ENCODE measurements around the gene FAM174C.

The FAM174C gene

DNA sequence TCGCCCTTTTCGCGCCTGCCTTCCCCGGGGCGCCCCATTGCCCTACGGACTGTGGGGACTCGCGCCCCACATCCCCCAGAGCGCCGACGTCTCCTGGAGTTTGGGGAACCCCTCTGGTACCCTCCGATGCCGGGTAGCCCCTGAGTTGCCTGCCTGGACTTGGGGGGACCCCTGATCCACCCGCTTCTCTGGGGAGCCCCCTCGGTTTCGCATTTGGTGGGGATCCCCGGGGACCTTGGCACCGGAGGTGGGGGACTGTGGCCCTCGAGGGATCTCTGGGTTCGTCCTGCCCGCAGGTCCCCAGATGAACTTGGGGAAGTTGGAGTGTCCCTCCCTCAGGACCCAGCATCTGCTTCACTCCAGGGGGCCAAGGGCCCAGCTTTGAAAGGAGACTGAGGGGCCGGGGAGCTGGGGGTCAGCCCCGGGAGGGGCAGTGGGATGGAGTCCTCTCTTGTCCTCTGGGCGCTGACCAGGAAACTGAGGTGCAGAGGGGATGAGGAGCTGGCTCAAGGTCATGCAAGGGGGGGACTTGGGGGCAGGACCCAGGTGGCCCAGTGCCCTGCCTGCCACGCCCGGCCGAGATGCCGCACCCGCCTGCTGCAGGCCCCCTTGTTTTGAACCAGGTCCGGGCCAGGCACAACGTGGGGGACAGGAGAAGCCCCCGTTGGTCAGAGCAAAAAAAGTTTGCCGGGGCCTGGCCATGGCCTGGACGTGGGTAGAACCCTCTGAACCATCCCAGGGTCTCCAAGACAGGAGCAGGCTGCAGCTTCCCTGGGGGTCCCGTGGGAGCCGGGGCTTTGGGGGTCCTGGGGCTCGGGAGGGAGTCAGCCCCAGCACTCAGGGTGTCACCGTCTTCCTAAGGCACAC lies 11.4 kb downstream of the FAM174C start:
- no peak for DNase-seq (ENCODE audit: low spot score)

DNA sequence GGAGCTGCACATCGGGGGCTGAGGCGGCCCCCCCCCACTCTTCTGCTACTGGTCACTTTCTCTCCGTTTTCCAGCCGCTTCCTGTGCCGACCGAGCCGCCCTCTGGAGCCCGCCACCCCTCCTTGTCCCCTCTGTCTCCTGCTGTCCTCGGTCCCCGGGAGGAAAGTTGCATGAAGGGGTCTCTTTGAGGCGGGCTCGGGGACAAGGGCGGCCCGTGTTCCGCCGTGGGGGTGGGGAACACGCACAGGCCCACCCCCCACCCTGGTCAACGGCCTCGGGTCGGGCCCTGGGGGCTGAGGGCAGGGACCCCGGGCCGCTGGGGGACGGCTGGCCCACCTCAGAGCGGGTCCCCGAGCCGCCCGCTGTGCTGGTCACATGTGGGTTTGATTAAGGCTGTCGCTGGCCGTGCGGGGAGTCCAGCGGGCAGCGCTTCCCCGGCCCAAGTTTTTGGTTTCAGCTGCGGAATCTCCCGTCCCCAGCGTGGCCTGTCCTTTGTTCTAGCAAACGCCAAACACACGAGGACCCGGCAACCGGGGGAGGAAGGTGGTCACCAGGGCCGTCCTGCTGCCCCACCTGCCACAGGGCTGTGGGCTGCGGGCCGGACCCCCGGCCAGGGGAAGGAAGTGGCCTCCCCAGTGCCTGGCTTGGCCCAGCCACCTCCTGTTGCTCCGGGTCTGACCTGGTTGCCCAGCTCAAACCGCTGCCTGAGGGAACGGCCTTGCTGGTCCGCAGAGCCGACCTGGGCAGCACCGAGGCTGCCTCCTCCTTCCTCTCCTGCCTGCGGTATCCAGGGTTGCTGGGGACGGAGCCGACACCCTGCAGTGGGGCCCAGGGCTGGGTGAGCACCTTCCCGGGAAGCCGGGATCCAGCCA lies 12.3 kb downstream of the FAM174C start:
- DNase-seq (ENCODE audit: low spot score), result no peak

DNA sequence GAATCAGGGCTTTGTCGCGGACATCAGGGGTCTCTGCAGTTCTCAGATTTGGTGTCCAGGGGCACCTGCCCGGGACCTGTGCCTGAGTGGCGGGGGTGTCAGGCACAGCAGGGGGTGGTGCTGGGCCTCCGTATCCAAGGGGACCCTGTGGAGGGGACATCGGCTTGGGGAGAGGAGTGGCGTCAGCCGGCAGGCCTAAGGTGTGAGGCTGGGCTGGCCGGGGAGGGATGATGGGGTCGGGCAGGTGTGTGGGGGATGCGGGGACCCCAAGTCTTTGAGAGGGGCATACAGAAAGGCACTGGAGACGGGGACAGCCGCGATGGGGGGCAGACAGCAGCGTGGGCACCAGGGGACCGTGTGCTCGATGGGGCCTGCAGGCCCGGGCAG lies 12.9 kb downstream of the FAM174C start:
- DNase-seq (ENCODE audit: low spot score), result no peak

DNA sequence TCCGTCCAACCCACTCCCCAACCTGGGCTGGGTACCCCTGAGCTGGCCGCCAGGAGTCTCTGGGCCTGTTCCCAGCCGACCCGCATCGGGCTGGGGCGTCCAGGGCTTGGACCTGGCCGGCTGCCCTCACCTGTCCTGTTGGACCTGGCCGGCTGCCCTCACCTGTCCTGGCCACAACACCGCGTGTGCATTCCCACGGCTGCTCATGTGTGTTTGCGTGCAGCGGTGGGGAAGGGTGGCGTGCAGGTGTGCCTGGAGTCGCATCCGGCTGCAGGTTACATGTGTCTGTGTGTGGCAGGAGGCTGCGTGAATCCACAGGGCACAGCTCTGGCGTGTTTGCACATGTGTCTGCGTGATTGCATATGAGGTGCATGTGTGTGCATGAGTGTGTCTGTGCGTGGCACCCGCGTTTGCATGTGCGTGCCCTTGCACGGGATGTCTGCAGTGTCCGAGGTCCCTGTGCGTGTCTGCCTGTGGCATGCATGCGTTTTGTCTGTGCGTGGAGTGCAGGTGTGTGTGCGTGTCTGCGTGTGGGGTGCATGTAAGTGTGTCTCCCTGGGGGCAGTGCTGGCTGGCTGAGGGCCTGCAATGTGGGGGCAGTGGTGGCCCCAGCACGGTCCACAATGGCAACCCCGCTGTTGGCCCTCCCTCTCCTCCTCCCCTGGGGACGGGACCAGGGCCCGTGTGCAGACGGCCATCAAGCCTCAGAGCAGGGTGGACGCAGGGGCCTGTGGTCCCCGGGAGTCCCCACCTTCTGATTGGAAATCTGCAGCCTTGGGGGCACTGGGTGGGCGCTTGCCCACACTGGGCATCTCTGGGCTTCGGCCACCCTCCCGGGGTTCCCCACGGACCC lies 13.7 kb downstream of the FAM174C start:
- DNase-seq (ENCODE audit: low spot score), result no peak

DNA sequence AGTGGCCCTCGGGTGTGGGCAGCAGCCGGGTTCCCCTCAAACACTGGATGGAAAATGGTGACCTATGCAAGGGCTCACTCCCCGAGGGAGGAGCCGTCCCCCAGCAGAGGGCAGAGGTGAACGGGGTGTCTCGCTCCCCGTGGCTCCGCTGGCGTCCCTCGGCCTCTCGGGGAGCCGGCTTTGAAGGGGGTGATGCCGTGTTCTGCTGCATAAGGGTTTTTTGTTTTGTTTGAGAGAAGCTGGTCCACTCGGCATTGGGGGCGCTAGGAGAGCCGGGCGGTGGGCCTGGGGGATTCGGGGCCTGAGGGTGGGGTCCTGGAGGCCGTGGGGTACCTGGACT lies 14.3 kb downstream of the FAM174C start:
- DNase-seq (ENCODE audit: low spot score), result no peak

DNA sequence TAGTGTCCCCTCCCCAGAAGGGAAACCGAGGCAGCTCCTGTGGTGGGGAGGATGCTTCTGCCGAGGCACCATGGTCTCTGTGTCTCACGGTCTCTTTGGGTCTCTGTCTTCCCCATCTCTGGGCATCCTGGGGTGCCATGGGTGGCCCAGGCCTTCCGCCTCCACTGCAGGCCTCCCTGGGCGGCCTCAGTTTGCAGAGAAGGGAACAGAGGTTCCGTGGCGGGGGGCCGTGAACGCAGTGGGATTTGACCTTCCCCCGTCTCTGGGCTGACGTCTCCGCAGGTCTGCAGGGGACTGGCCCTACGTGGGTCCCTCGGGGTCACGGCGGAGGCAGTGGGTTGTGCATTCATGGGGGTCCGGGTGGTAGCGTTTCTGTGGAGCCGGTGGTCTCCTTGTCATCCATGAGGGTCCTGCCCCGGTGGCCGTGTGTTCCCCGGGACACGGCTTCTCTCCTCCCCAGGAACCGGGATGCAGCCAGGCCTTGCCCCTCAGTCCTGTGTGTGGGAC lies 14.9 kb downstream of the FAM174C start:
- DNase-seq (ENCODE audit: low spot score), result no peak

DNA sequence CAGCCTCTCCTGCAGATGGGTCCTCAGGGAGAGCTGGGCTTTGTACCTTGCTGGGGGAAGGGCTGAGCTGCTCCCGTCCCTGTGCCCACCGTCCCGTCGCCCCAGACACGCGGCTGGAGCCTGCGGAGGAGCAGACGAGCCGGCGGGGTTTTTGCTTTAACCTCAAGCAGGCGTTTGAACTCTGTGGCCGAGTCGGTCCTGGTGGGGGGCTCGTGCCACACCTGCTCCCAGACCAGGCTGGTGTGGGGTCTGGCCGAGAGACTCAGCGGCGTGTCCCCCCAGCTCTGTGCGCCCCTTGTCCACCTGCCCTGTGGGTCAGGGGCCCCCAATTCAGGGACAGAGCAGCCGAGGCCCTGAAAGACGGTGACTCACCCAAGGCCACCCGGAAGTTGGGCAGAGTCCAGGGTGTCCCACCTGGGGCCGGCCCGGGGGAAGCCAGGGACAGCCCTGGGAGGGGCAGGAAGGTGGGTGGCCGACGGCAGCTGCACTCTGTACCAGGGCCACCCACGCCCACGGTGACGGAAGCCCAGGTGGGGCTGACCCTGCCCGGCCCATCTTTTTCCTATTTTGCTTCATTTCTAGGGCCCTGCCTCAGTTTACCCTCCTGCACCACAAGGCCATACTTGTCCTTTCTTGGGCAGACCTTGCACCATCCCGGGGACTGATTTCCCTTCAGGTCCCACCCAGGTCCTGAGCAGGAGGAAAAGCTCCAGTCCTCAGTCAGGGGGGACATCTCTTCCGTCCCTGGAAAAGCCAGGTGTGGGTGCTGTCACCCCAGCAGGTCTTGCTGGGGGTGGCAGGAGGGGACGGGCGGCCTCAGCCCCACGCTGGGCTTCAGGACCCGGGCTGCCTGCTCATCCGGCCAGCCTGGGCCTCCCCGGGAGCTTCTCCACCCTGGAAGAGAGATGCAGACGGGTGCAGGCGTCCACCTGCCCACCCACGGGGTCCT lies 15.6 kb downstream of the FAM174C start:
- DNase-seq (ENCODE audit: low spot score), result no peak

DNA sequence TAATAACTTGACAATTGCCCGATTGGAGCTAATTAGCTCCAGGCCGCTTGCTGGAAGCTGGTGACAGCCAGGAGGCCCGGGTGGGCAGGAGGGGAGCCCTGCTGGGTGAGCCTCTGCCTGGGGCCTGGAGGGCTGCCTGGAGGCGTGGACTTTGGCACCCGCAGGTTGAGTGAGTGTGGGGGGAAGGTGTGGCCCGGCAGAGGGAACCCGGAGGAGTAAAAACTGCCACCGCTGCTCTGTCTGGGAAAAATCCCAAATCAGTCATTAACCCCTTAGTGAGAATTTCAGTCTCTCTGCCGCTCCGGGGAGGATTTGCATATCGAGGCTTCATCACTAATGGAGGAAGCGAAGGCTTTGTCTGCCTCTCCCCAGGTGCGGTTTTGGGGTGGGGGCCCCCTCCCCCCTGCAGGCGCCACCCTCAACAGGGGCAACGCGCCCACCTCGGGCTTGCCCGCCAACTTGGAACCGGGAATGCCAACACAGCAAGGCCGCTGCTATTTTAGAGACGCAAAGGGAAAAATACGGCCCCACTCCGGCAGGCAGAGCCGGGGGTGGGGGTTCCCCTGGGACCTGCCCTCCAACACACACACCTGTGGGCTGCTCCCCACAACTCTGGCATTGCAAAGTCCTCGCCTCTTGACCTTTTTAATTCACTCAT lies 16.6 kb downstream of the FAM174C start:
- DNase-seq (ENCODE audit: low spot score), result no peak

DNA sequence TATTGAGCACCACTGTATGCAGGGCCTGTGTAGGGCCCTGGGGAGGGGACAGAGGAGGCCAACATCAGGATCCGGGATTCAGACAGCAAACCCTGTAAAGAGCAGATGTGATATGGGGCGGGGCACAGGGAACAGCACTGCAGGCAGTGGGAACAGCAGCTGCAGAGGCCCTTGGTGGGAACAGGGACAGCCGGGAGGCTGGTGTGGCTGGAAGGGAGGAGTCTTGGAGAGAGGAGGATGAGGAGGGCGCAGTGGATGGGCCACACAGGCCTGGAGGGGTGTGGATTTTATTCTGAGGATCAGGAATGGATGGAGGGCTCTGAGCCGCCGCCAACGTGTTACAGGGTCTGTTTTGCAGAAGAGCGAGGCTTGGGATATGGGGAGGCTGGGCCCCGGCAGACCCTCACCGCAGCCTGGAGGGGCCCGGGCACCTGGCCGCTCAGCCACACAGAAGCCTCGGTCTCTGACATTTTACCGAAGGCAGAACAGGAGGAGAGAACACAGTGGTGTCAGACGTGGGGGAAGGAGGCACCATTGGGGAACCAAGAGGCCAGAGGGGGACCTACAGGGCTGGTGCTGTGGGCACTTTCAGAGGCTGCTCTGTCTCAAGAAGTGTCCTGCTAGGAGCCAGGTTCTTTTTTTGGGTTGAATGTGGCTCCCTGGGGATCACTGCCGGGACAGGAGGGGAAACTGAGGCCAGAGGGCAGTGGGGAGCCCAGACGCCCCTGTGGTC lies 17.3 kb downstream of the FAM174C start:
- DNase-seq (ENCODE audit: low spot score), result no peak

DNA sequence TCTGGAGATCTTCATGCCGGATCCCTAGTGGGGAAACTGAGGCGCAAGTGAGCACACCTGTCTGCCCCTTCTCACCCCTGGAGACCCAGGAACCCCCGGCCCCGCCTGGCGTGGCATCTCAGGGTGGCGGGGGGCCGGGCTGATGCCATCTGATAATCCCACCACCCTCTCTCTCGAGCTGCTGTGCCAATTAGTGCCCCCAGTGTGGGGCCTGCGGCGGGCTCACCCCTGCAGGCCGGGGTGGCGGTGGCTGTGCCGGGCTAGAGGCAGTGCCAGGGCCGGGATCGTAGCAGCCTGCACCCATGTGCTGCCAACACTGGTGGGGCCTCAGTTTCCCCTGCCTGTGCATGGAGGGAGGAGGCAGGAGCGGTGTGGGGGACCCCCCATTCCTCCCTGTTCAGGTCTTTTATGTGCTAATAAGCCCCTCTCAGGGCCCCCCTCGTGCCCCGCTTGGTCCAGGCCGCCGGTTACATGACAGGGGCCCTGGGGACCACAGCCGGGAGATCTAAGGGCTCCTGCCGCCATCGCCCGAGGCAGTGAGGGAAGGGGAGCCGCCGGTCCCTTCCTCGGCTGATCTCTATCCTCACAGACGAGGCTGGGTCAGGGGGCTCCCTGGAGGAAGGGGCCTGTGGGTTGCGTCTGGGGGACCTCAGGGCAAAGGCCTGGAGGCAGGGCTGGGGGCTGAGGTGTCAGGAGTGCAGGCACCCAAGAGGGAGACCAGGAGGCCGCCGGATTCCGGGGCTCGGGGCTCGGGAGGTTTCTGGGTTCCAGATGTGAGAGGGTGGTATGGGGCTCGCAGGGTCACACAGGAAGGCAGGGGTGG lies 18.7 kb downstream of the FAM174C start:
- no peak for DNase-seq (ENCODE audit: low spot score)

DNA sequence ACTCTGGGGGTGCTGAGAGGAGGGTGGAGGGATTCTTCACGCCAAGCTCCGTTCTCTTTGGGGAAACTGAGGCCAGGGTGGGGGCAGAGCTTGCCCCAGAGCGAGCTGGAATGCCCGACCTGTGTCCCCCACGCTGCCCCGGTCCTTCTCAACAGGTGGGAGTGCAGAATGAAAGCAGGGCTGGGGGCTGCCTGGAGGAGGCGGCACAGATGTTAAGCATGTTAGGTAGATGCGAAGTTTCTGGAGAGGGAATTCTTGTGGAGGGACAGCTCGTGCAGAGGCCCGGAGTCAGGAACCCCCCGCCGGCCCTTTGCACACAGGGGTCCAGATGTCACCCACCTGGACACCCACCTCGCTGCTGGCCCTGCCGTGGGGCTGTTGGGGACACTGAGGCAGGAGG lies 19.4 kb downstream of the FAM174C start:
- no peak for DNase-seq (ENCODE audit: low spot score)

DNA sequence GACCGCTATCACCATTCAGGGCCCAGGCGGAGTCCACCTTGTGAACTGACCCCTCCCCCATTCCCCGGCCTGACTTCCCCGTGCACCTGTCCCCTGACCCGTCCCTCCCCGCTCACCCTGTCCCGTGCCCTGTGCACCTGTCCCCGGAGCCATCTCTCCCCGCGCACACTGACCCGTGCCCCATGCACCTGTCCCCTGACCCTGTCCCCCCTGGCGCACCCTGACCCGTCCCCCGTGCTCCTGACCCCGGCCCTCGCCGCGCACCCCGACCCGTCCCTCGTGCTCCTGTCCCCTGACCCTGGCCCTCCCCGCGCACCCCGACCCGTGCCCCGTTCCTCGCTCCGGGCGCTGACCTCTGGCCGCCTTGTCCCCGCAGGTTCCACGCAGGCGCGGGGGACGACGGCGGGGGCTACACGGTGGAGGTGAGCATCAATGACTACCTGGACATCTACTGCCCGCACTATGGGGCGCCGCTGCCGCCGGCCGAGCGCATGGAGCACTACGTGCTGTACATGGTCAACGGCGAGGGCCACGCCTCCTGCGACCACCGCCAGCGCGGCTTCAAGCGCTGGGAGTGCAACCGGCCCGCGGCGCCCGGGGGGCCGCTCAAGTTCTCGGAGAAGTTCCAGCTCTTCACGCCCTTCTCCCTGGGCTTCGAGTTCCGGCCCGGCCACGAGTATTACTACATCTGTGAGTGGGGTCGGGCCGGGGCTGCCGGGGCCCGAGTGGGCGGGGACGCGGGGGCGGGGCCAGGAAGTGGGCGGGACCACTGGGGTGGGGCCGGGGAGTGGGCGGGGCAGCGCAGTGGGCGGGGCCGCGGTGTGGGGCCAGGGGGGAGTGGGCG lies 20.1 kb downstream of the FAM174C start:
- peak; percentile 57 for DNase-seq (ENCODE audit: low spot score)

DNA sequence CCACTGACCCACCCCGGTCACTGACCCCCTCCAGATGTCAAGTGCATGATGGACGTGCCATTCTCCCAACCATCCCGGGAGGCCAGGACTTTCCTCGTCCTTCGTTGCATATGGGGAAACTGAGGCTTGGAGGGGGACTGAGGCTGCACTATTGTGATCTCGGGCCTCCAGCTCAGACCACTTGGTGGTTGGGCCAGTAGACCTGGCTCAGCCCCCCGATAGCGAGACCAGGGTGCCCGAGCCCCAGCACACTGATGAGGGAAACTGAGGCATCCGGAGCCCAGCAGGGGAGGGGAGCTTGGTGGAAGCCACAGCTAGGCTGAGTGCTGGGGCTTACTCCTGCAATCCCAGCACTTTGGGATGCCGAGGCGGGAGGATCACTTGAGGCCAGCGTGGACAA lies 20.7 kb downstream of the FAM174C start:
- no peak for DNase-seq (ENCODE audit: low spot score)

DNA sequence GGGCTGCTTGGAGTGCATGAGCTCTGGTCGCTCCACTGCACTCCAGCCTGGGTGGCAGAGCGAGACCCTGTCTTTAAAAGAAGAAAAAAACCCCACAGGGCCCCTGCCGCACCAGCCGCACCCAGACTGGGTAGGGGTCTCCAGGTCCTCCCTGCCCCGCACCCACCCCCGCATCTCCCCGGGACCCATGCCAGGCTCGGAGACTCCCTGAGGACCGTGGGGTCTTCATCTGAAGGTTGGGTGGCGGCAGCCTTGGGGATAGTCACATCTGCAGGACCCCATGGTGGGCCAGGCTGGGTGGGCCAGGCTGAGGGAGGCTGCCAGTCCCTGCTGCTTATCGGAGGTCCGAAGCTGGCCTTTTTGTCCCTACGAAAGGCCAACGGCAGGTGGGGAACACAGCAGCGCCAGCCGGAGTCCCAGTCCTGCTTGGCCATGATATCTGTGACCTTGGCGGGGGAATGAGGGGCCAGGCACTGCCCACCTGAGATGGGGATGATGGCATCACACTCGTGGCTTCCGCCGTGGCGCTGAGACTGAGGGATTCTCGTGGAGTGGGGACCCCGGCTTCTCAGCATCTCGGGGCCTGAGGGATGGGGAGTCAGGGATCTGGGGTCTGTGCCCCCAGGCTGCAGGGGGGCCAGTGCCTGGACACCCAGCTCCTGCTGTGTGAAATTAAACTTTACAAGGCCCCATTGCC lies 21.4 kb downstream of the FAM174C start:
- no peak for DNase-seq (ENCODE audit: low spot score)

DNA sequence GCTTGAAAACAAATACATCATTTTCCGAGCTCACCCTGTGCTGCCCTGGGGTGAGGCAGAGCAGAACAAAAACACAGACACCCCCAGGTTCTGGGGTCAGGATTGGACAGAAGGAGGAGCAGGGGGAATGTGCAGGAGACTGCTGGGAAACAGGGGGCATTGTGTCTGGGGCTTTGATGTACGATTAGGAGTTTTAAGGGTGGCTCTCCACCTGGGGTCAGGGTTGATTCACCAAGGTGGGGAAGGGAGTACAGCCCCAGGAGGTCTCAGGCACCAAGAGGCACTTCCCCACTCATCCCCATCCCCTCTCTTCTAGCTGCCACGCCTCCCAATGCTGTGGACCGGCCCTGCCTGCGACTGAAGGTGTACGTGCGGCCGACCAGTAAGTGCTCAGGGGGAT lies 22.9 kb downstream of the FAM174C start:
- no peak for DNase-seq (ENCODE audit: low spot score)

DNA sequence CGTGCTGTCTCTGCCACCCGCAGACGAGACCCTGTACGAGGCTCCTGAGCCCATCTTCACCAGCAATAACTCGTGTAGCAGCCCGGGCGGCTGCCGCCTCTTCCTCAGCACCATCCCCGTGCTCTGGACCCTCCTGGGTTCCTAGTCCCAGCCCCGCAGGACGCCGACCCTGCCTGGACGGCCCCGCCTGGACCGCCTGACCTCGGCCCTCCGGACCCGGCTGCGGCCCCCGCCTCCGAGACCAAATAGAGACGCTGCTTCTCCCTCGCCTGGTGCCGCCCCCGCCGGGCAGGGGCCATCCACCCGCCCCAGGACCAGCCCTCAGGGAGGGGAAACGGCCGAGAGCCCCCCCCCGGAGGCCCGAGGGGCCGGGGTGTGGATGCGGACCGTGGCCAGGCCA lies 24.5 kb downstream of the FAM174C start:
- DNase-seq (ENCODE audit: low spot score), result no peak

DNA sequence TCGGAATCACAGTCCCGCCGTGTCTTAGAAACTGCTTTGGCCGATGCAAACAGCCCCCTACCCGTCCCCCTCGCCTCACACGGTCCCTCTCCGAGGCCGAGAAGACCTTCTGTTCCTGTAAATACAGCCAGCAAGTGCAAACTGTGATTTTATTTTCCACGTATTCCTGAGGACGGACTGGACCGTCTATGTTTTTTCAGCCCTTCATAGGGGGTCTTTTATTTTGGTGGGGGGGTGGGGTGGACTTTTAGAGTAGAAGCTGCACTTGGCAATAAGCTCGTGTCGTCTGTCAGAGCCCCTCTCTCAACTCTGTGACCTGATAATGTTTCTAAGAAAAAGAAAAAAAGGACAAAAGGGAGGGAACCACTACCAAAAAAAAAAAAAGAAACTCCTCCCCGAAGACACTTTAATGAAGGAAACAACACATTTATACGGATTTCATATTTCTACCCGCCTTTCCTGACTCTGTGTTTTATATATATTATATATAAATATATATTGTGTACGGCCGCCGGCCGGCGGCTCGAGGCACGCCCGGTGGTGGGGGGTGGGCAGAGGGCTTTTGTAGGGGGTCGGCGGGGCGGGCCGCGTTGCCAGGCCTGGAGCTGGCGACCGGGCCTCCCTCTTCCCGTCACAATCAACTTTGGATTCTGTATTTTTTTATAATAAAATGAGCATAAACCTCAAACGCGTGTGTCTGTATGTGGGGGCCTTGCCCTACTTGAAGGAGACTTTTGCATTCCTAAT lies 25.6 kb downstream of the FAM174C start:
- DNase-seq (ENCODE audit: low spot score), result no peak

All from COLO829 (cell line).